22Rv1 (cell line): Measurements from ENCODE around the gene ZFP92.

Experiments used
- CTCF ChIP-seq: fragments of 450-650 bp; IDR thresholded peaks from 2 replicates; pipeline ENCODE4 v1.5.1; 2017; ENCODE audit warnings: mild to moderate bottlenecking
- ZFX ChIP-seq: fragments of 450-650 bp; IDR thresholded peaks from 2 replicates; pipeline ENCODE4 v1.6.1; 2017; ENCODE audit warnings: antibody characterized with exemption, borderline replicate concordance

DNA sequence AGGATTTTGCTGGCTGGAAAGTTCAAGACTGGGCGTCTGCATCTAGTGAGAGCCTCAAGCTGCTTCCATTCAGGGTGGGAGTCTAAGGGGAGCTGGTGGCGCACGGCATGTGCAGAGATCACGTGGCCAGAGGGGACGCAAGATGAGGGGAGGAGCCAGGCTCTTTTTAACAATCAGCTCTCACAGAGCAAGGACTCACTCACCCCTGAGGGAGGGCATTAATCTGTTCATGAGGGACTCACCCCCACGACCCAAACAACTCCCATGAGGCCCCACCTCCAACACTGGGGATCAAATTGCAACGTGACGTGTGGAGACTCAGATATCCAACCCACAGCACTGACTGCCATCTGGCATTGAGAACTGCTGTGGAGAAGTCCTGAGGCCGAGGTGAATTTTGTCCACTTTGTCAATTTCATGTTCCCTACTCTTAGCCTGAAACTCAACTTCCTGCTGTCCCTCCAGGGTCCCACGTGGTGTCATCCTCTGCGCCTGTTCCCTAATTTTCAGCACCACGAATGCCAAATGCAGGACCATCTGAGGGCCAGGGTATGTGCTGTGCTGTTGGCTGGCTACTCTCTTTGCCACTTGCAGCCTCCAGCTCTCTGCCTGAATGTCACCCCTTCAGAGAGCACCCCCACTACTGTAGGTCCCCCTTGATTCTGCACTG, 5.6 kb downstream of the ZFP92 start:
- no peak for TF ChIP-seq CTCF
- TF ChIP-seq ZFX = no peak
